HCT116 (cell line): ENCODE measurements around the gene SLC41A1. TPM values are rescaled to one million over a fixed set of nuclear protein-coding genes. Genes with fewer than 3 reads are reported as not detected.

Source experiments
- ATAC-seq: fragments of 200-7000 bp; cut with Tn5 transposase; 2 replicates; pipeline ENCODE4 v1.9.1; 2020; ENCODE audit warnings: mild to moderate bottlenecking, moderate library complexity
- BruUV-seq: library from RNA; stranded (reverse); fragments of 400-500 nt; replicated peaks from 2 replicates; lab custom pipeline; 2021; lab: Mats Ljungman, UMichigan
- CTCF ChIA-PET: fragments of 300-600 bp; sonication (Branson Sonifier 250); formaldehyde crosslinking; loops from one replicate; lab custom pipeline; 2021; ENCODE audit warnings: antibody characterized with exemption; lab: Charles Lee
- POLR2A ChIA-PET: fragments of 300-600, 350-600 bp; sonication (Branson Sonifier 250); formaldehyde crosslinking; loops from one replicate; lab custom pipeline; 2021; ENCODE audit warnings: antibody characterized with exemption; lab: Charles Lee
- RAD21 ChIA-PET, 2 experiments: fragments of 300-600 bp; sonication (Branson Sonifier 250); formaldehyde crosslinking; loops; one replicate each; lab custom pipeline; 2023; ENCODE audit warnings: low total read pairs in 2 of 2; ENCODE audit not compliant: uncharacterized antibody in 2 of 2, unreplicated experiment in 2 of 2, low non-redundant PET in 1 of 2; lab: Charles Lee
- DNase-seq: peaks from one replicate; pipeline ENCODE4 v3.0.0-alpha.2; 2010; ENCODE audit warnings: low read depth, low spot score
- H2AFZ ChIP-seq: fragments of 200-600 bp; shearing (Covaris generic), sonication (generic); 2 replicates; pipeline ENCODE4 v1.6.1; 2017; ENCODE audit warnings: low read depth, mixed run types, mixed read lengths, antibody characterized with exemption, low read length; ENCODE audit not compliant: poor library complexity, severe bottlenecking
- H3K27ac ChIP-seq: 2 replicates; pipeline ENCODE4 v1.5.1; 2012; ENCODE audit warnings: low read depth, low read length
- H3K27me3 ChIP-seq: fragments of 200-600 bp; sonication (generic); 2 replicates; pipeline ENCODE4 v1.6.1; 2016; ENCODE audit warnings: mixed run types, low read length, mixed read lengths; ENCODE audit not compliant: insufficient read depth
- H3K36me3 ChIP-seq, 2 experiments: fragments of 200-500 bp in 1 of 2; fragments of 200-600 bp in 1 of 2; sonication (Bioruptor generic) in 1 of 2; sonication (generic) in 1 of 2; 2 replicates each; pipeline versions ENCODE4 v1.5.1 to v1.6.1; 2014 to 2016; ENCODE audit warnings: low read length in 2 of 2, inconsistent platforms in 1 of 2, mixed read lengths in 1 of 2, mixed run types in 1 of 2; ENCODE audit not compliant: insufficient read depth in 2 of 2, control insufficient read depth in 1 of 2
- H3K4me1 ChIP-seq, 2 experiments: fragments of 200-600 bp in 1 of 2; sonication (generic) in 1 of 2; 2 replicates each; pipeline versions ENCODE4 v1.5.1 to v1.6.1; 2012 to 2017; ENCODE audit warnings: low read length in 2 of 2, inconsistent platforms in 1 of 2, mild to moderate bottlenecking in 1 of 2, mixed read lengths in 1 of 2, mixed run types in 1 of 2, moderate library complexity in 1 of 2; ENCODE audit not compliant: insufficient read depth in 2 of 2, control insufficient read depth in 1 of 2
- H3K4me2 ChIP-seq: fragments of 200-600 bp; sonication (generic); 2 replicates; pipeline ENCODE4 v1.6.1; 2017; ENCODE audit warnings: mixed run types, low read length, mixed read lengths
- H3K4me3 ChIP-seq, 2 experiments: fragments of 200-600 bp in 1 of 2; sonication (generic) in 1 of 2; replicated peaks in 1 of 2; 2 replicates each; pipeline ENCODE4 v1.5.1; 2011 to 2016; ENCODE audit warnings: low read length in 2 of 2, control low read depth in 1 of 2, low read depth in 1 of 2, mild to moderate bottlenecking in 1 of 2, mixed read lengths in 1 of 2, mixed run types in 1 of 2
- H3K79me2 ChIP-seq: fragments of 200-600 bp; sonication (generic); 2 replicates; pipeline ENCODE4 v1.6.1; 2017; ENCODE audit warnings: mild to moderate bottlenecking, mixed run types, low read length, moderate library complexity, mixed read lengths; ENCODE audit not compliant: insufficient read depth
- H3K9ac ChIP-seq: fragments of 200-600 bp; sonication (generic); 2 replicates; pipeline ENCODE4 v1.6.1; 2016; ENCODE audit warnings: low read length, mixed read lengths
- H3K9me2 ChIP-seq: fragments of 200-600 bp; sonication (generic), shearing (Covaris generic); 2 replicates; pipeline ENCODE4 v1.6.1; 2017; ENCODE audit warnings: mixed run types, mild to moderate bottlenecking, moderate library complexity; ENCODE audit not compliant: insufficient read depth
- H3K9me3 ChIP-seq, 2 experiments: fragments of 200-500 bp in 1 of 2; fragments of 200-600 bp in 1 of 2; sonication (Bioruptor generic) in 1 of 2; sonication (generic) in 1 of 2; 2 replicates each; pipeline ENCODE4 v1.6.1; 2014 to 2017; ENCODE audit warnings: low read length in 2 of 2, mixed read lengths in 2 of 2, inconsistent platforms in 1 of 2, low read depth in 1 of 2, mild to moderate bottlenecking in 1 of 2, mixed run types in 1 of 2, moderate library complexity in 1 of 2; ENCODE audit not compliant: control insufficient read depth in 1 of 2, insufficient read depth in 1 of 2
- H4K20me1 ChIP-seq: fragments of 200-600 bp; sonication (generic), shearing (Covaris generic); 2 replicates; pipeline ENCODE4 v1.6.1; 2017; ENCODE audit warnings: mixed run types, mild to moderate bottlenecking, moderate library complexity; ENCODE audit not compliant: insufficient read depth
- CBX3 ChIP-seq: IDR thresholded peaks from 2 replicates; pipeline ENCODE4 v1.6.1; 2012; ENCODE audit warnings: low read depth
- CEBPB ChIP-seq: IDR thresholded peaks from 2 replicates; pipeline ENCODE4 v1.6.1; 2012; ENCODE audit warnings: low read depth
- CTCF ChIP-seq, 3 experiments: fragments of 200-600 bp in 1 of 3; sonication (generic) in 1 of 3; IDR thresholded peaks in 2 of 3; conservative IDR thresholded peaks in 1 of 3; 2 replicates each; pipeline ENCODE4 v1.5.1; 2012 to 2017; ENCODE audit warnings: low read depth in 2 of 3, low read length in 2 of 3, antibody characterized with exemption in 1 of 3, borderline replicate concordance in 1 of 3, control low read depth in 1 of 3, mild to moderate bottlenecking in 1 of 3, mixed read lengths in 1 of 3, mixed run types in 1 of 3, moderate library complexity in 1 of 3; ENCODE audit not compliant: insufficient read depth in 1 of 3
- EGR1 ChIP-seq: IDR thresholded peaks from 2 replicates; pipeline ENCODE4 v1.6.1; 2012; ENCODE audit warnings: low read depth
- EZH2 ChIP-seq: fragments of 200-600 bp; sonication (generic); IDR thresholded peaks from 2 replicates; pipeline ENCODE4 v1.6.1; 2017; ENCODE audit warnings: antibody characterized with exemption, mixed run types
- EZH2phosphoT487 ChIP-seq: fragments of 200-600 bp; IDR thresholded peaks from 2 replicates; pipeline ENCODE4 v1.6.1; 2018; ENCODE audit warnings: antibody characterized with exemption, borderline replicate concordance
- FOSL1 ChIP-seq: IDR thresholded peaks from 2 replicates; pipeline ENCODE4 v1.6.1; 2012; ENCODE audit warnings: low read depth
- JUND ChIP-seq: IDR thresholded peaks from 2 replicates; pipeline ENCODE4 v1.6.1; 2012
- MAX ChIP-seq: IDR thresholded peaks from 2 replicates; pipeline ENCODE4 v1.6.1; 2012
- POLR2A ChIP-seq: IDR thresholded peaks from 2 replicates; pipeline ENCODE4 v1.7.0; 2011; ENCODE audit warnings: borderline replicate concordance; ENCODE audit not compliant: insufficient read depth, insufficient read length; ENCODE audit errors: extremely low read depth
- POLR2AphosphoS5 ChIP-seq: IDR thresholded peaks from 2 replicates; pipeline ENCODE4 v1.6.1; 2011; ENCODE audit warnings: mild to moderate bottlenecking, low read depth, low read length, moderate library complexity
- RAD21 ChIP-seq: IDR thresholded peaks from 2 replicates; pipeline ENCODE4 v1.6.1; 2012; ENCODE audit warnings: low read depth, mild to moderate bottlenecking
- SIN3A ChIP-seq: IDR thresholded peaks from 2 replicates; pipeline ENCODE4 v1.6.1; 2012; ENCODE audit warnings: low read depth
- SP1 ChIP-seq: IDR thresholded peaks from 2 replicates; pipeline ENCODE4 v1.6.1; 2012; ENCODE audit warnings: low read depth
- TCF7L2 ChIP-seq: IDR thresholded peaks from 2 replicates; pipeline ENCODE4 v1.7.0; 2011; ENCODE audit warnings: borderline replicate concordance, inconsistent platforms; ENCODE audit not compliant: insufficient read depth, insufficient read length; ENCODE audit errors: extremely low read depth
- YY1 ChIP-seq: IDR thresholded peaks from 2 replicates; pipeline ENCODE4 v1.6.1; 2011; ENCODE audit warnings: low read length, low read depth, moderate library complexity, mild to moderate bottlenecking; ENCODE audit not compliant: insufficient replicate concordance; ENCODE audit errors: extremely low read depth
- intact Hi-C: fragments of 100-400 bp; cut with micrococcal nuclease; formaldehyde crosslinking; loops from 2 replicates; pipeline ENCODE4 v1.10.0; 2022
- total RNA-seq: library from RNA; stranded (reverse); gene quantifications from one replicate; pipeline ENCODE4 v1.2.1, GENCODE V29; 2021; ENCODE audit not compliant: unreplicated experiment

SLC41A1 gene
- total RNA-seq, 1 experiment from 2014 or later, result 35.9 TPM

- peaks cover 19% of the 10 kb centered on the region; the same call in 1 of the 2 replicates for H3K79me2 ChIP-seq
- BruUV-seq, result no TSS peak
- peak overlapping the region; percentile 50 for H3K4me2 ChIP-seq
- no peak overlapping the region; the same call in 1 of the 2 replicates for H3K27ac ChIP-seq
- no peaks in the 10 kb centered on the region for H3K9me2 ChIP-seq
- ChIA-PET CTCF (interaction anchor here (1.7 to 1.8 kb wide), 2 partner anchors 13 to 172 kb away, joined by 5 read pairs; no protein-coding TSS in a partner anchor), RAD21 (no interaction called here), POLR2A (interaction anchor here (1.1 kb wide), 1 partner anchor 13 kb away, joined by 3 read pairs; no protein-coding TSS in a partner anchor)
- H3K4me3 ChIP-seq, result no peak overlapping the region
- peaks cover 7 to 12% of the 10 kb centered on the region in 2 experiments for H3K4me1 ChIP-seq
- H2AFZ ChIP-seq, result no peak overlapping the region
- peak; percentile 84 for TF ChIP-seq EGR1
- no peak for TF ChIP-seq POLR2A
- no peak for TF ChIP-seq POLR2AphosphoS5
- H3K9ac ChIP-seq, result no peak overlapping the region
- intact Hi-C loops, result no loop called here
- H3K36me3 ChIP-seq, result peaks cover 6 to 15% of the 10 kb centered on the region in 2 experiments; a peak in 2 of 4 replicates
- H4K20me1 ChIP-seq, result no peaks in the 10 kb centered on the region
- DNase-seq (no peak), ATAC-seq (no peak)
- no peaks in the 10 kb centered on the region for H3K27me3 ChIP-seq
- H3K9me3 ChIP-seq, result no peaks in the 10 kb centered on the region
Observed at GRCh38 chr1:205805082-205805711, 7.8 kb downstream of the SLC41A1 start.

- no peak overlapping the region for H3K4me2 ChIP-seq
- no peak overlapping the region for H3K4me3 ChIP-seq
- no peaks in the 10 kb centered on the region for H4K20me1 ChIP-seq
- BruUV-seq, result no TSS peak
- no peak overlapping the region for H3K27ac ChIP-seq
- no peaks in the 10 kb centered on the region for H3K27me3 ChIP-seq
- peaks cover 2 to 11% of the 10 kb centered on the region in 2 experiments; a peak in 2 of 4 replicates for H3K36me3 ChIP-seq
- H3K9me3 ChIP-seq, result no peaks in the 10 kb centered on the region
- CTCF ChIA-PET, result interaction anchor here (1.7 to 1.8 kb wide), 2 partner anchors 13 to 173 kb away, joined by 5 read pairs; no protein-coding TSS in a partner anchor
- H3K9me2 ChIP-seq, result no peaks in the 10 kb centered on the region
- DNase-seq, result no peak
- POLR2A ChIA-PET, result interaction anchor here (1.1 kb wide), 1 partner anchor 13 kb away, joined by 3 read pairs; no protein-coding TSS in a partner anchor
- no peak overlapping the region for H2AFZ ChIP-seq
- intact Hi-C loops, result no loop called here
- TF ChIP-seq CEBPB, result no peak
- no peak for TF ChIP-seq JUND
- no peak for TF ChIP-seq SP1
- TF ChIP-seq EZH2phosphoT487, result no peak
- no peak for TF ChIP-seq FOSL1
- no peak for TF ChIP-seq MAX
- no peak for TF ChIP-seq CBX3
- no peak for TF ChIP-seq YY1
- TF ChIP-seq TCF7L2, result no peak
- no peak for TF ChIP-seq RAD21
- no peak for TF ChIP-seq EZH2
- no peak for TF ChIP-seq SIN3A
- TF ChIP-seq CTCF (IDR thresholded peaks at IDR 0.05 in 2 of 3, conservative IDR thresholded peaks at IDR 0.05 in 1 of 3; ENCODE audit: borderline replicate concordance in 1 of 3, insufficient read depth in 1 of 3, low read depth in 2 of 3, low read length in 2 of 3), result no peak
- TF ChIP-seq POLR2AphosphoS5, result no peak
- TF ChIP-seq, all 23 proteins: peak for 0
- Histone ChIP-seq H3K9ac (no peak overlapping the region), H3K4me1 (peaks cover 7 to 12% of the 10 kb centered on the region in 2 experiments), H3K79me2 (peaks cover 16% of the 10 kb centered on the region; the same call in 1 of the 2 replicates)
- no peak for ATAC-seq
- RAD21 ChIA-PET, result no interaction called here
Observed at GRCh38 chr1:205804605-205805004, 8.4 kb downstream of the SLC41A1 start.
